Activated T-cell treated with anti-CD3 and anti-CD28 coated beads, Interleukin-2, amount 50 U/mL, for 1 hour (primary cell): ENCODE data around the gene TEX35.

Experiments used
- DNase-seq: peaks from one replicate; pipeline ENCODE4 v3.0.0-alpha.2; 2020

TEX35 gene

GRCh38 chr1:178512566-178513277 lies at the start of gene TEX35:
TSS of gene TEX35 (plus strand) at chr1:178513109. CDS start at chr1:178513189, 80 bp downstream.
- DNase-seq, result no peak

DNA sequence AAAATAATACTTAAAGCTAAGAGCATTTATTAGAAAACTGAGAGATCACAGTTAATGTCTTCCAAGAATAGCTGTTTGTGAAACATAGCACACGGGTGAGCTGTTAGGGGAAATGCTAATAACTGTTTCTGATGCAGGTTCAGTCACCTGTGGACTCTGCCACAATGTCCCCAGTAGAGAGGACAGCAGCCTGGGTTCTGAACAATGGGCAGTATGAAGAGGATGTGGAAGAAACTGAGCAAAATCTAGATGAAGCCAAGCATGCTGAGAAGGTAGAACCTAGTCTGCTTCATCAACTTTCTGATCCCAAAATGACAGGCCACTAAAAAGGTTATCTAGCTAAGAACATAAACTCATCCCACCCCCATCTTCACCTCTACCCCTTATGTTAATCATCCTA lies 48.8 kb upstream of the TEX35 start:
- no peak for DNase-seq

- DNase-seq, result no peak
Measured at GRCh38 chr1:178464566-178464965, 48.3 kb upstream of the TEX35 start.

- DNase-seq, result no peak
Measured at GRCh38 chr1:178465011-178465410, 47.9 kb upstream of the TEX35 start.

- no peak for DNase-seq
Measured at GRCh38 chr1:178467837-178468236, 45.1 kb upstream of the TEX35 start.

- no peak for DNase-seq
Measured at GRCh38 chr1:178470411-178470960, 42.4 kb upstream of the TEX35 start.

DNA sequence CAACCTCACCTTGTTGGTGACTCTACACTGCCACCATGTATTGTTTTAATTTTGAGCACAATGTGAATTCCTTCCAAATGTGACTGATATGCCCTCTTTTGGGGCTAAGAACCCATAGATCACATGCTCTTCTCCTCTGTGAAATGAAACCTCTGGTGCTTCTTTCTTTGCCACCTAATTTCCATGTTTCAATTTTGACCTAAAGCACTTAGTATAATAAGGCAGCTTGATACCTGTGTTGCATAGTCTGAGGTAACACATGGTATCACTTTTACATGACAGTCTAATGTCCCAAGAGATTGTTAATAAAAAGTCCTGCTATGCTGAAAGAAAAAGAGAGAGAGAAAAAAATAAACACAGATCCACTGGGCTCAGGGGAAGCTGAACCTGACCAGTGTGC lies 40.4 kb upstream of the TEX35 start:
- DNase-seq, result no peak

DNA sequence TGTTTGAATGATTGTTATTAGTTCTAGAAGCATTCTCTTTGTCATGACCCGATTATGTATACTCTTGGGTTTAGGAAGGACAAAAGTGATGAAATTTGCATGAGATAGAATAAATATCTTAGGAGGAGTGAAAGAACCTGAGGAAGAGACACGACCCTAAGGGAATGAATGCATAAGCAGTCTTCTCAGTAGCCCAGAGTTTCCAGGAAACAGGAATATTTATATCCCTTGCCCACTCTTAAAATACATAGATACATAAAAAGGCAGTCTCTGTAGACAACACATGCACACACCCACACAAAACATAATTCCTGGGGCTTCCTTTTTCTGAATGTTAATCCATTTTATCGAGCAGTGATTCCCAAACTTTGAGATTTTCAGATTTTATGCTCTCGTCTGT lies 35.5 kb upstream of the TEX35 start:
- DNase-seq, result no peak

DNA sequence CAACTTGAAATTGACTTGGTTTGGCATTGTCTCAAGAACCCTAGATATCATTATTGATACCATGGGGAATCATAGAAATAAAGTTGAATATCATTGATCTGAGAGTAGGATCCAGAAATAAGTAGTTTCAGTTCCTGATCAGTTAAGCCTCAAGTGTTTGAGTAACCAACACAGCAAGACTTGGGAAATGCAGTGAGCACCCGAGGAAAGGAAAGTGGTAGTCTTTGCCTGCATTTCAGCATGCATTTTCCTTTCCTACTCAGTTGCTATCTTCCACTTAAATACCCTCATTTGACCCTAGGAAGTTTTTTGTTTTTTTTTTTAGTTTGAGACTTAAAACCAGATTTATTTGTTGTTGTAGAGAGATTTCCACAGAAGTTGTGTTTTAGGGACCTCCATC lies 35.1 kb upstream of the TEX35 start:
- DNase-seq, result no peak

GRCh38 chr1:178483251-178483957 lies 29.5 kb upstream of the TEX35 start:
- no peak for DNase-seq

DNA sequence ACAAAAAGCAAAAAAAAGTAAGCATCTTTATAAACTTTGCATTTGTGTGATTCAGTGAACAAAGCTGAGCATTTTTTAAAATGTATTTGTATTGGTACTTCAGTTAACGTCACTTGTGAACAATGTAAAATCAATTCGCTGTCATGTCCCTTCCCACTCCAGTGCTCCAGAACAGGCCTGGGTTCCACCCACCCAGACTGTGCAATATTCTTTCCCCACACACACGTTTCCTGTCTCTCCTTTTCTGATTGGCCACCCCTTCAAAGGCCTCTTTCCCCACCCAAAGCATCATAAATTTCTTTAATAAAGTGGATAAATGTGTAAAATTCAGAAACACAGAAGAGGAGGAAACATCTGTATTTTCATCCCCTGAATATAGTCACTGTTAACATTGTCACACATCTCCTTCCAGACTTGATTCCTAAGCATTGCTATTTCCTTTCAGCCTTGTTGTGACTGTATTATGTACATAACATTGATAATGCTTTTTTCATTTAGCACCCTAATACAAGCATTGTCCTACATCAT lies 28.1 kb upstream of the TEX35 start:
- no peak for DNase-seq

DNA sequence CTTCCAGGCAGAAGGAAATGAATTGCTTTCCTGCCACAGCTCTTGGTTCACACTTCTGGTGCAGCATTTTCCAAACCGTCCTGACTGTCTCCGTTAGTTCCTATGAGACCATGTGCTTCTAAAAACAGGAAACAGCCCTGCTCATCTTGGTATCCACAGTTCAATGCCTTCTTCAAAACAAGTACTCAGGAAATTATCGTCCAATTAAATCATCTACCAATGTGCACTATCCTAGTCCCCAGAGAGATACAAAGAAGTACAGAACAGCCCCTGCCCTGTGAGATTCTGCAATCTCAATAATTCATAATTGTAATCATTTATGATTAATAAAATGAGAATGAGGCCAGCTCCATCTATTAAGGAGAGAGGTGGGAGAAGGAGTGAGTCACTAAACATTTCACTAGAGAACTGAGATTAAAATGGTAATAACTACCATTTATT lies 27.3 kb upstream of the TEX35 start:
- no peak for DNase-seq

GRCh38 chr1:178486100-178487069 lies 26.5 kb upstream of the TEX35 start:
- DNase-seq, result no peak

GRCh38 chr1:178487070-178487615 lies 25.8 kb upstream of the TEX35 start:
- no peak for DNase-seq

GRCh38 chr1:178488393-178488792 lies 24.5 kb upstream of the TEX35 start:
- no peak for DNase-seq

DNA sequence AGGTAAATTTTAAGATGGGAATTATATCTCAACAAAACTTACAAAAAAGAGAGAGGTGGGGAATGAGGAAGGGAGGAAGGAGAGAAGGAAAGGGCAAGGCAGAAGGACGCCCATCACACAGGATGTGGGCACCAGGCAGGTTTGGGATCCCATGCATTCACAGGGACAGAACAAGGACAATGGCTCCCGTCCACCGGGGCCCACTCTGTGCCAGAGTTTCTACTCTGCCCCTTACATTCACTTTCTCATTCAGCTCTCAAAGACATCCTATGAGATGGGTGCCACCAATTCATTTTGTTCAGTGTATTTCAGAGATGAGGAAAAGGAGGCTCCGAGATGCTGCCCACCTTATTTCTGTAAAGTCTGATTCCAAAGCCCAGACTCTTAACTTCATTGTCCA lies 23.5 kb upstream of the TEX35 start:
- DNase-seq, result no peak

DNA sequence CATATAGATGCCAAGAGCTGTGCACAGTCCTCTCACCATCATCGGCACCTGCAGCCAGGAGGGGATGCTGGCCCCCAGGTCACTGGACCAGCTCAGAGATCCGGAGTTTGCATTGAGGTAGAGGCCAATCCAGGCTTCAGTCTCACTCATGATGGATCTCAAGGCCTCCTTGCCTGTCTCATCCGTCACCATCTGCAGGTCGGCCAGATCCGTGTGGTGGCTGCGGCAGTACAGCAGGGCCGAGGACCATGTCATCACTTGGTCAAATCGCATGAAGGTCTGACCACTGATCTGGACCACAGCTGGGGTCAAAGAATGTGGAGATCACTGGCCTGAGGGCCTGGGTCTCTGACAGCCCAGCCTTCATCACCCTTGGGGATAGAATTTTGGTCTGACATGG lies 22.8 kb upstream of the TEX35 start:
- DNase-seq, result no peak

DNA sequence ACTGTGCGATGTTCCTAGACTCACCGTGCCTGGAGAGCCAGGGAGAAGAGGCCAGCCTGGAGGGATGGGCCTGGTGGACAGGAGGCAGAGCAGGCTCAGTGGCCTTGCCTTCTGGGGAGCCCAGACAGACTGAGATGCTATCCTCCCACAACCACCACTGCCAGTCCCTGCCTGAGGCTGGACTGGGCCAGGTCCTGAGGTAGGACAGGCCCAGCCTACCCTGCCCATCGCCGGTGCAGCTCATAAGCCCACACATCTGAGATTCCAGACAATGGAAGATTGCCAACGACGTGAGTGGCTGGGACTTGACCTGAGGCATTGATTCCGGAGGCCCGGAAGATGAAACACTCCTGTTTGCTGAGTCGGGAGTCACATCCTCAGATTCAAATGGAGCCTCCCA lies 21.9 kb upstream of the TEX35 start:
- DNase-seq, result no peak

- no peak for DNase-seq
Measured at GRCh38 chr1:178491721-178492120, 21.2 kb upstream of the TEX35 start.

DNA sequence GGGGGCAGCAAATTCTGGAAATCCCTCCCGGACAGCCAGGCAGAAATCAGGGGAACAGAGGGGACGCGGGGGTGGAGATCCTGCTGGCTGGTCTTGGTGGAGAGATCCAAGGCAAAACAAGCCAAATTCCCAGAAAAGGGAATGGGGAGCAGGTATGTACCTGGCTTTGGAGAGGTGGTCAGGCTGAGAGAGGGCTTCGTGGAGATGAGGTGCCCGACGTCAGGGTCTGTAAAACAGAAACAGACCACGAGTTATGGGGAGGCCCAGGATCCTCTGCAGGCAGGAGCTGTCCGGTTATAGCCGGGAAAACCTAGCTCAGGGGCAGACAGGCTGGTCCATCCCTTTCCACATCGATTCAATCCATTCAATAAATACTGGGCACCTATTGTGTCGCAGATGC lies 20.6 kb upstream of the TEX35 start:
- DNase-seq, result no peak

- DNase-seq, result no peak
Measured at GRCh38 chr1:178493301-178493741, 19.6 kb upstream of the TEX35 start.

- DNase-seq, result no peak
Measured at GRCh38 chr1:178494569-178494971, 18.3 kb upstream of the TEX35 start.
